ENCODE data around the gene TP73. TPM values are rescaled to one million over a fixed set of nuclear protein-coding genes. Genes with fewer than 3 reads are reported as not detected.

The TP73 gene
- total RNA-seq, 1 experiment from 2014 or later = 0.82 TPM

DNA sequence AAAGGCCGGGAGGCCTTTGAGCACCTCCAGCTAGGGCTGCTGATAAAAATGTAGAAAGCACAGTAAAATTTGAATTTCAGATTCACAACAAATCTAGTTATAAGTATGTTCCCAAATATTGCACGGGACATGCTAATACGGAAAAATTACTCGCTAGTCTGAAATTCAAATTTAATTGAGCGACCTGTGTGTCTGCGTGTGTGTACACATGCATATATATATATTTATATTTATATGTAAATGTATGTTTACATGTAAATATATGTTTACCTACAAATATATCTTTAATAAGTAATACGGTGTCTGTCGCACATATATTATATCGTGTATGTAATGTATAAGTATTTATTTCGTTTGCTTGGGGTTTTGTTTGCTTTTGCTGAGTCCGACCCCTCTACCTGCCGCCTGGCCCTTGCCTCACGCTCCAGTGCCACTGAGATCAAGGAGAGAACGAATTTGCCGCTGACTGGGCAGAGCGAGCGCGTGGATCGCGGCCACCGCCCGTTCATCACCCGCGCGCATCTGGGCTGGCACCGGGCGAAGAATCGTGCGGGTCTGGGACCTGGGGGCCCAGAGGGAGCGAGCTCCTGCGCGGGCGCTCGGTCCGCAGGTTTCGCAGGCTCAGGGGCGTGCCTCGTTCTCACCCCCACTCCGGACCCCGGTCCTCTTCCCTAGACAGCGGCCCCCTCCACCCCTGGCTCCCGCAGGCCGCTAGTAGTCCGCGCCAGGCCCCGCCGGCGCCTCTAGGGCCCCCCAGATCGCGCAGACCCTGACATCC is 1.9 kb upstream of the TP73 start:
- TF ChIP-seq, protein P1, sequence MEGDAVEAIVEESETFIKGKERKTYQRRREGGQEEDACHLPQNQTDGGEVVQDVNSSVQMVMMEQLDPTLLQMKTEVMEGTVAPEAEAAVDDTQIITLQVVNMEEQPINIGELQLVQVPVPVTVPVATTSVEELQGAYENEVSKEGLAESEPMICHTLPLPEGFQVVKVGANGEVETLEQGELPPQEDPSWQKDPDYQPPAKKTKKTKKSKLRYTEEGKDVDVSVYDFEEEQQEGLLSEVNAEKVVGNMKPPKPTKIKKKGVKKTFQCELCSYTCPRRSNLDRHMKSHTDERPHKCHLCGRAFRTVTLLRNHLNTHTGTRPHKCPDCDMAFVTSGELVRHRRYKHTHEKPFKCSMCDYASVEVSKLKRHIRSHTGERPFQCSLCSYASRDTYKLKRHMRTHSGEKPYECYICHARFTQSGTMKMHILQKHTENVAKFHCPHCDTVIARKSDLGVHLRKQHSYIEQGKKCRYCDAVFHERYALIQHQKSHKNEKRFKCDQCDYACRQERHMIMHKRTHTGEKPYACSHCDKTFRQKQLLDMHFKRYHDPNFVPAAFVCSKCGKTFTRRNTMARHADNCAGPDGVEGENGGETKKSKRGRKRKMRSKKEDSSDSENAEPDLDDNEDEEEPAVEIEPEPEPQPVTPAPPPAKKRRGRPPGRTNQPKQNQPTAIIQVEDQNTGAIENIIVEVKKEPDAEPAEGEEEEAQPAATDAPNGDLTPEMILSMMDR (IDR thresholded peaks at IDR 0.05; ENCODE audit: unreplicated experiment) = no peak
- Mint-ChIP-seq H3K9me3 (ENCODE audit: unreplicated experiment) (no peaks in the 10 kb centered on the region), H3K27ac (ENCODE audit: low read depth, unreplicated experiment) (no peak overlapping the region), H3K27me3 (ENCODE audit: insufficient read depth, unreplicated experiment) (no peaks in the 10 kb centered on the region), H3K36me3 (ENCODE audit: insufficient read depth, unreplicated experiment) (peaks cover 8% of the 10 kb centered on the region), H3K4me3 (ENCODE audit: unreplicated experiment) (peak overlapping the region; percentile 72), H3K4me1 (ENCODE audit: insufficient read depth, unreplicated experiment) (peaks cover 7% of the 10 kb centered on the region)
- ChIA-PET CTCF (interaction anchor here (0.6 to 2.2 kb wide), 5 partner anchors 15 to 1501 kb away, joined by 3 to 6 read pairs (median 3); no protein-coding TSS in a partner anchor), POLR2A (interaction anchor here (0.6 to 1.4 kb wide), 5 partner anchors 8 to 67 kb away, joined by 4 to 6 read pairs (median 5); no protein-coding TSS in a partner anchor)
- BruUV-seq (replicated peaks) = no TSS peak
- intact Hi-C loops (cut with micrococcal nuclease) = no loop called here
- no peak for DNase-seq (ENCODE audit: unreplicated experiment)

DNA sequence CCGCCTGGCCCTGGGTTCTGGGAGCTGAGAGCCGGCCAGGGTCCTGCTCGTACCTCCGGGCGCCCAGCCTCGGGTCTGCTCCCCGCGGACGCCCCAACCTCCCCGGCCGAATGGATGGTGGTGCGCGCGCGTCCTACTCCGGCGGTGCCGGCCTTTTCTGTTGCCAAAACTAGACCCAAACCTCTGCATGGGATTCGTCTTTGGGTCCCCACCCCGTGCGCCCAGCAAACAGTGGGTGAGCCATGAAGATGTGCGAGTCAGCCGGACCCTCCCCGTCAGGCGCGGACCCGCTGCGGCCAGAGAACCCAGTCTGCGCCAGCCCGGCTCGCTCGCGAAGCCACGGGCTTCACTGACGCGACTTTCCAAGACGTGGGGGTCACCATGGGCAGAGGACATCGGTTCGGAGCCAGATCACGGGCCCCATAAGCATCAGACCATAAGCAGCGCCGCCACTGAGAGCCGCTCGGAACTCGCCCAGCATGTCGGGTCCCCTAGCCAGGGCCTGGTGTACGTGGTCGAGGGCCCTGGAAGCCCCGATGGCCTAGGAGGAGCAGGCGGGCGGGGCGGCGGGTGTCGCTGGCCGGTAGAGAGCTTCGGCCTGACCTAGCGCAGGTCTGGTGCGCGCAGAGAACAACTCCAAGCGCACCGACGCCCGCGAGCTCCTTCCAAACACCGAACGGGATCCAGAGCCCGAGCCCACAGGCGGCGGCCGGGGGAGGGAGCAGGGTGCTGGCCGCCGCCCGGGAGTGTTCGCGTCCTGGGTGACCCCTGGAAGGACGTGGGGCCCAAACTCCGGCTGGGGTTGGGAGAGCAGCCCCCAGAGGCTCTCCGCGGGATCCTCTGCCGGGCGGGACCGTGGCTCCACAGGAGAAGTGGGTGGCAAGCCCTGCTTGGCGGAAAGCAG is 1.0 kb upstream of the TP73 start:
- Mint-ChIP-seq H3K4me3 (ENCODE audit: unreplicated experiment) (peak overlapping the region; percentile 43), H3K27ac (ENCODE audit: low read depth, unreplicated experiment) (no peak overlapping the region), H3K4me1 (ENCODE audit: insufficient read depth, unreplicated experiment) (peaks cover 7% of the 10 kb centered on the region), H3K9me3 (ENCODE audit: unreplicated experiment) (no peaks in the 10 kb centered on the region), H3K36me3 (ENCODE audit: insufficient read depth, unreplicated experiment) (peaks cover 5% of the 10 kb centered on the region), H3K27me3 (ENCODE audit: insufficient read depth, unreplicated experiment) (no peaks in the 10 kb centered on the region)
- POLR2A ChIA-PET = interaction anchor here (0.6 kb wide), 1 partner anchor 9 kb away, joined by 4 read pairs; no protein-coding TSS in a partner anchor
- DNase-seq (ENCODE audit: unreplicated experiment) = no peak
- no TSS peak for BruUV-seq (replicated peaks)
- TF ChIP-seq, protein P1 (IDR thresholded peaks at IDR 0.05; ENCODE audit: unreplicated experiment) = no peak
- intact Hi-C loops (cut with micrococcal nuclease) = no loop called here
- CTCF ChIA-PET = interaction anchor here (0.5 to 1.2 kb wide), 4 partner anchors 16 to 1864 kb away, joined by 3 to 5 read pairs (median 3); no protein-coding TSS in a partner anchor

DNA sequence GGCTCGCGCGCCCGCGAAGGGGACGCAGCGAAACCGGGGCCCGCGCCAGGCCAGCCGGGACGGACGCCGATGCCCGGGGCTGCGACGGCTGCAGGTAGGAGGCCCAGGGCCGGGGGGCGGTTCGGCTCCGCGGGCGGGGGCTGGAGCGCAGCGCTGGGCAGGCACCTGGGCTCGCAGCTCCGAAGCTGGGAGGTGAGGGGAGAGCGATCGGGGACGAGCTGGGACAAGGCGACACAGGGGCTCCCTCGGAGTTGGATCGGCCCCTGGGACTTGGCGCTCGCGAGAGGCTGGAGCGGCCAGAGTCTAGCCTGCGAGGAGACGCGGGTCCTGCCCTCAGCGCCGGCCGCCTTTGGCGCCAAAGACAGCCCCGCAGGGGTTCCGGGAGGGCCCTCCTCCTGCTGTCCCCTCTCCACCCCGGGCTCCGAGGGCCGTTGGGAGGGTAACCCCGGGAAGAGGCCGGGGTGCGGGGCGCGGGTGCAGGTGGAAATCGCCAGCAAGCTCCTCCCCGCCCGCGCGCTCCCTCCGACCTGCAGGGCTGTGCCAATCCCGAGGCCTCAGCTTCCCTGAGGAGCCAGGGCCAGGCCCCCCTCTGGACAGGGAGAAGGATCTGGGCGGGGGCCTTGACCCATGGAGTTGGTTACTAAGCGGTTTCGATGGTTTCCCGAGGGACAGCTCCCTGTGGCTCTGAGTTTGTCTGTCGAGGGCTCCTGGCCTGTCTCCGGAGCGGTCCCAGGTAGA is 401 bp downstream of the TP73 start:
- ChIA-PET POLR2A (interaction anchor here (1.3 to 1.5 kb wide), 2 partner anchors 16 to 65 kb away, joined by 4 to 5 read pairs; no protein-coding TSS in a partner anchor), CTCF (interaction anchor here (0.5 to 3.2 kb wide), 8 partner anchors 11 to 206 kb away, joined by 3 to 12 read pairs (median 3); no protein-coding TSS in a partner anchor)
- Mint-ChIP-seq H3K9me3 (ENCODE audit: unreplicated experiment) (no peaks in the 10 kb centered on the region), H3K4me3 (ENCODE audit: unreplicated experiment) (no peak overlapping the region), H3K36me3 (ENCODE audit: insufficient read depth, unreplicated experiment) (peaks cover 2% of the 10 kb centered on the region), H3K4me1 (ENCODE audit: insufficient read depth, unreplicated experiment) (peaks cover 7% of the 10 kb centered on the region), H3K27ac (ENCODE audit: low read depth, unreplicated experiment) (no peak overlapping the region), H3K27me3 (ENCODE audit: insufficient read depth, unreplicated experiment) (no peaks in the 10 kb centered on the region)
- DNase-seq (ENCODE audit: unreplicated experiment) = no peak
- BruUV-seq (replicated peaks) = no TSS peak
- intact Hi-C loops (cut with micrococcal nuclease) = no loop called here
- TF ChIP-seq, protein P1 (IDR thresholded peaks at IDR 0.05; ENCODE audit: unreplicated experiment) = no peak
